B cell (primary cell): ENCODE measurements around the gene DPH7. TPM values are rescaled to one million over a fixed set of nuclear protein-coding genes. Genes with fewer than 3 reads are reported as not detected.
"Not testable (repeated sequence)": the region's sequence is repeated elsewhere in the genome, so short reads cannot be mapped to it uniquely, and the experiment has no call there.

ENCODE experiments used
- ATAC-seq: fragments of 200-7000 bp; cut with Tn5 transposase; one replicate; pipeline ENCODE4 v1.10.0; 2021; ENCODE audit warnings: low read depth, mild to moderate bottlenecking, moderate number of reproducible peaks, moderate library complexity
- CTCF ChIA-PET: fragments of 350-600 bp; sonication (Branson Sonifier 250); formaldehyde crosslinking; loops from one replicate; lab custom pipeline; 2021; ENCODE audit warnings: antibody characterized with exemption, inconsistent platforms; lab: Charles Lee
- POLR2A ChIA-PET: fragments of 350-600 bp; sonication (Branson Sonifier 250); formaldehyde crosslinking; loops from one replicate; lab custom pipeline; 2021; ENCODE audit warnings: antibody characterized with exemption; lab: Charles Lee
- DNase-seq: peaks from one replicate; pipeline ENCODE4 v3.0.0; 2013
- H2AFZ ChIP-seq: 2 replicates; pipeline ENCODE4 v1.6.1; 2012; ENCODE audit warnings: mild to moderate bottlenecking, low read depth, low read length; ENCODE audit not compliant: insufficient read depth, poor library complexity, severe bottlenecking
- H3K27ac ChIP-seq, 2 donors: 1 replicate in 1 of 2; 2 replicates in 1 of 2; pipeline ENCODE4 v1.5.1; 2012 to 2013; ENCODE audit warnings: low read length in 2 of 2, mild to moderate bottlenecking in 2 of 2, moderate library complexity in 1 of 2
- H3K27me3 ChIP-seq, 4 experiments: fragments of 200-600 bp in 1 of 4; sonication (generic) in 1 of 4; replicated peaks in 1 of 4; 1 replicate in 2 of 4; 2 replicates in 2 of 4; pipeline versions ENCODE4 v1.6.1 to v1.7.0; 2013 to 2016; ENCODE audit warnings: low read length in 3 of 4, mild to moderate bottlenecking in 2 of 4, mixed read lengths in 1 of 4, moderate library complexity in 1 of 4; ENCODE audit not compliant: insufficient read depth in 4 of 4, control insufficient read depth in 3 of 4; ENCODE audit errors: control extremely low read depth in 1 of 4
- H3K36me3 ChIP-seq, 2 experiments: replicated peaks in 1 of 2; 1 replicate in 1 of 2; 2 replicates in 1 of 2; pipeline versions ENCODE4 v1.6.1 to v1.7.1; 2013; ENCODE audit warnings: low read length in 1 of 2; ENCODE audit not compliant: insufficient read depth in 2 of 2, control insufficient read depth in 1 of 2; ENCODE audit errors: control extremely low read depth in 1 of 2, extremely low read depth in 1 of 2
- H3K4me1 ChIP-seq, 2 donors: fragments of 200-600 bp in 1 of 2; sonication (generic) in 1 of 2; 1 replicate in 1 of 2; 2 replicates in 1 of 2; pipeline versions ENCODE4 v1.5.1 to v1.6.1; 2013 to 2017; ENCODE audit warnings: low read length in 2 of 2; ENCODE audit not compliant: control insufficient read depth in 2 of 2, insufficient read depth in 2 of 2
- H3K4me2 ChIP-seq: replicated peaks from 2 replicates; pipeline ENCODE3; 2012; ENCODE audit warnings: mild to moderate bottlenecking, low read depth, low read length; ENCODE audit not compliant: poor library complexity, severe bottlenecking
- H3K4me3 ChIP-seq, 5 experiments: fragments of 200-600 bp in 1 of 5; sonication (generic) in 1 of 5; 1 replicate in 3 of 5; 2 replicates in 2 of 5; pipeline versions ENCODE4 v1.5.1 to v1.7.0; 2011 to 2016; ENCODE audit warnings: low read length in 4 of 5, mild to moderate bottlenecking in 4 of 5, low read depth in 2 of 5, control low read depth in 1 of 5, moderate library complexity in 1 of 5; ENCODE audit not compliant: insufficient read depth in 1 of 5; ENCODE audit errors: control extremely low read depth in 1 of 5, extremely low read depth in 1 of 5
- H3K79me2 ChIP-seq: fragments of 200-600 bp; sonication (generic); one replicate; pipeline ENCODE4 v1.6.0; 2016; ENCODE audit warnings: low read length; ENCODE audit not compliant: control insufficient read depth, insufficient read depth
- H3K9ac ChIP-seq: fragments of 200-600 bp; sonication (generic); 2 replicates; pipeline ENCODE4 v1.6.1; 2017; ENCODE audit warnings: mild to moderate bottlenecking, low read length, moderate library complexity
- H3K9me3 ChIP-seq, 3 donors: one replicate each; pipeline versions ENCODE4 v1.6.1 to v1.7.1; 2013; ENCODE audit warnings: low read length in 2 of 3; ENCODE audit not compliant: control insufficient read depth in 2 of 3, insufficient read depth in 1 of 3; ENCODE audit errors: control extremely low read depth in 1 of 3
- H4K20me1 ChIP-seq: 2 replicates; pipeline ENCODE4 v1.6.0; 2012; ENCODE audit warnings: mild to moderate bottlenecking, low read length; ENCODE audit not compliant: insufficient read depth, control insufficient read depth, poor library complexity, severe bottlenecking
- H3K27ac Mint-ChIP-seq: one replicate; pipeline ENCODE4 v1.8.0; 2021; ENCODE audit warnings: mixed read lengths
- H3K27me3 Mint-ChIP-seq: one replicate; pipeline ENCODE4 v1.8.0; 2021; ENCODE audit warnings: mixed read lengths
- H3K4me1 Mint-ChIP-seq: one replicate; pipeline ENCODE4 v1.8.0; 2021; ENCODE audit warnings: mixed read lengths
- H3K4me3 Mint-ChIP-seq: one replicate; pipeline ENCODE4 v1.8.0; 2021; ENCODE audit warnings: mixed read lengths
- H3K9me3 Mint-ChIP-seq: one replicate; pipeline ENCODE4 v1.8.0; 2022; ENCODE audit warnings: mixed read lengths; ENCODE audit not compliant: insufficient read depth
- EZH2 ChIP-seq: IDR thresholded peaks from 2 replicates; pipeline ENCODE4 v1.6.1; 2012; ENCODE audit warnings: borderline replicate concordance, low read depth, mild to moderate bottlenecking, moderate library complexity, low read length; ENCODE audit not compliant: insufficient read depth, poor library complexity, severe bottlenecking
- WGBS: methylation state at CpG from one replicate; pipeline ENCODE4 v1.1.5; 2013; ENCODE audit warnings: missing lambda C conversion rate; ENCODE audit not compliant: insufficient coverage; 5-methylcytosine and 5-hydroxymethylcytosine counted together
- intact Hi-C: fragments of 100-400 bp; cut with micrococcal nuclease; formaldehyde crosslinking; loops from one replicate; pipeline ENCODE4 v1.10.0; 2022
- polyA plus RNA-seq: library from polyadenylated mRNA; depleted of rRNA; stranded (reverse); fragments of >200 nt; gene quantifications from 2 replicates; pipeline ENCODE4 v1.2.3, GENCODE V29; 2012
- total RNA-seq, 2 donors: library from RNA; stranded (reverse); fragments of 120-200 nt in 1 of 2; gene quantifications; 1 replicate in 1 of 2; 2 replicates in 1 of 2; pipeline versions ENCODE4 v1.2.3 to v1.2.4, GENCODE V29; 2013 to 2022
- TF ChIP-seq, protein P1 (sequence below): fragments of 200-600 bp; IDR thresholded peaks from one replicate; pipeline ENCODE4 v1.8.0; 2022; ENCODE audit warnings: antibody characterized with exemption, mild to moderate bottlenecking

Gene DPH7
- total and polyA plus RNA-seq, 2 donors (not counting 1 experiment from before 2014, with no cell fraction given): 64.7 to 93.8 TPM

DNA sequence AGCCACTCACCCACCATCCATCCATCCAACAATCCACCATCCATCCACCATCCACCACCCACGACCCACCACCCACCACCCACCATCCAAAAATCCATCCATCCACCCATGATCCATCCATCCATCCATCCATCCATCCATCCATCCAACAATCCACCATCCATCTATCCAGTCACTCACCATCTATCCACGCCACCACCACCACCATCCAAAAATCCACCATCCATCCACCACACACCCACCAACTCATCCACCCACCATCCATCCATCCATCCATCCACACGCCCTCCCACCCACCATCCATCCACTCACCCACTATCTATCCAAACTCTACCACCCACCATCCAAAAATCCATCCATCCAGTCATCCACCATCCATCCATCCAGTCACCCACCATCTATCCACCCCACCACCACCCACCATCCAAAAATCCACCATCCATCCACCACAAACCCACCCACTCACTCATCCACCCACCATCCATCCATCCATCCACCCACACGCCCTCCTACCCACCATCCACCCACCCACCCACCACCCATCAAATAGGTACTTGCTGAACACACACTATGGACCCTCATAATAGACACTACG lies 9.0 kb downstream of the DPH7 start:
- ChIA-PET POLR2A (interaction anchor here (0.6 kb wide), 1 partner anchor 53 kb away, joined by 5 read pairs; no protein-coding TSS in a partner anchor), CTCF (no interaction called here)

DNA sequence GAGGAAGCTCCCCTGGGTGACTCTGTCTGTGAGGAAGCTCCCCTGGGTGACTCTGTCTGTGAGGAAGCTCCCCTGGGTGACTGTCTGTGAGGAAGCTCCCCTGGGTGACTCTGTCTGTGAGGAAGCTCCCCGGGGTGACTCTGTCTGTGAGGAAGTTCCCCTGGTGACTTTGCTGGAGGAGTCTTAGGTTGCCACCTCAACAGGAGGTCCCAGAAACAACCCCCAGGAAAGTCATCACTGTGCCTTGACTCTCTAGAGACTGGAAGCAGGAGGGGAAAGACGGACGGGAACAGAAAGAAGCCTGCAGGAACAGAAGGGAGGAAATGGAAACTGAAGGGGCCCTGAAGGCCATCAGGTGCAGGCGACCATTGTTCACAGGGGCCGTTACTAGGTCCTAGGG lies 10.3 kb downstream of the DPH7 start:
- H3K4me3 Mint-ChIP-seq, H3K79me2 ChIP-seq, H3K4me3 ChIP-seq, CTCF ChIA-PET, H3K4me2 ChIP-seq, H3K9me3 Mint-ChIP-seq, H3K27me3 Mint-ChIP-seq, H3K4me1 ChIP-seq, intact Hi-C loops, H3K27me3 ChIP-seq, POLR2A ChIA-PET, H2AFZ ChIP-seq, H3K9ac ChIP-seq: not testable (repeated sequence)
- peaks cover 0 to 30% (median 8%) of the 10 kb centered on the region in 3 donors for H3K9me3 ChIP-seq
- Mint-ChIP-seq H3K4me1 (peaks cover 14% of the 10 kb centered on the region), H3K27ac (peak overlapping the region; percentile 78)
- peaks cover 9 to 29% of the 10 kb centered on the region in 2 experiments for H3K36me3 ChIP-seq
- DNase-seq: peak; percentile 39
- peak overlapping the region in 1 of 2 donors; percentile 83 for H3K27ac ChIP-seq
- peaks cover 21% of the 10 kb centered on the region for H4K20me1 ChIP-seq
- 96% methylated on average over 4 of the region's 5 CpGs for WGBS
- ATAC-seq: peak; percentile 14

More for the DNA sequence above, 9.0 kb downstream of the DPH7 start:
- peaks cover 7% of the 10 kb centered on the region for H3K4me1 Mint-ChIP-seq
- 91% methylated on average over 5 of the region's 5 CpGs for WGBS
- Histone ChIP-seq H3K27me3 (no peaks in the 10 kb centered on the region), H3K36me3 (peaks cover 9 to 25% of the 10 kb centered on the region in 2 experiments), H3K4me2 (no peak overlapping the region), H4K20me1 (peaks cover 19% of the 10 kb centered on the region), H3K4me3 (no peak overlapping the region), H2AFZ (no peak overlapping the region), H3K4me1 (peaks cover 0 to 3% of the 10 kb centered on the region in 2 donors), H3K9ac (no peak overlapping the region), H3K9me3 (peaks cover 0 to 20% (median 8%) of the 10 kb centered on the region in 3 donors), H3K79me2 (peaks cover 9% of the 10 kb centered on the region), H3K27ac (no peak overlapping the region)
- no peak overlapping the region for H3K4me3 Mint-ChIP-seq
- H3K27me3 Mint-ChIP-seq: no peaks in the 10 kb centered on the region
- no peaks in the 10 kb centered on the region for H3K9me3 Mint-ChIP-seq
- intact Hi-C loops: no loop called here
- TF ChIP-seq, protein P1, sequence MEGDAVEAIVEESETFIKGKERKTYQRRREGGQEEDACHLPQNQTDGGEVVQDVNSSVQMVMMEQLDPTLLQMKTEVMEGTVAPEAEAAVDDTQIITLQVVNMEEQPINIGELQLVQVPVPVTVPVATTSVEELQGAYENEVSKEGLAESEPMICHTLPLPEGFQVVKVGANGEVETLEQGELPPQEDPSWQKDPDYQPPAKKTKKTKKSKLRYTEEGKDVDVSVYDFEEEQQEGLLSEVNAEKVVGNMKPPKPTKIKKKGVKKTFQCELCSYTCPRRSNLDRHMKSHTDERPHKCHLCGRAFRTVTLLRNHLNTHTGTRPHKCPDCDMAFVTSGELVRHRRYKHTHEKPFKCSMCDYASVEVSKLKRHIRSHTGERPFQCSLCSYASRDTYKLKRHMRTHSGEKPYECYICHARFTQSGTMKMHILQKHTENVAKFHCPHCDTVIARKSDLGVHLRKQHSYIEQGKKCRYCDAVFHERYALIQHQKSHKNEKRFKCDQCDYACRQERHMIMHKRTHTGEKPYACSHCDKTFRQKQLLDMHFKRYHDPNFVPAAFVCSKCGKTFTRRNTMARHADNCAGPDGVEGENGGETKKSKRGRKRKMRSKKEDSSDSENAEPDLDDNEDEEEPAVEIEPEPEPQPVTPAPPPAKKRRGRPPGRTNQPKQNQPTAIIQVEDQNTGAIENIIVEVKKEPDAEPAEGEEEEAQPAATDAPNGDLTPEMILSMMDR: no peak
- no peak for TF ChIP-seq EZH2
- no peak for DNase-seq
- ATAC-seq: no peak
- H3K27ac Mint-ChIP-seq: no peak overlapping the region
